K562 (cell line): ENCODE measurements around the gene PTK7. TPM values are rescaled to one million over a fixed set of nuclear protein-coding genes. Genes with fewer than 3 reads are reported as not detected.

Experiments used
- ATAC-seq: fragments of 200-7000 bp; cut with Tn5 transposase; 3 replicates; pipeline ENCODE4 v1.9.1; 2020; ENCODE audit warnings: moderate library complexity
- BruUV-seq: library from RNA; stranded (reverse); fragments of 400-500 nt; replicated peaks from 2 replicates; lab custom pipeline; 2021; lab: Mats Ljungman, UMichigan
- CTCF ChIA-PET: fragments of 300-600 bp; formaldehyde crosslinking; extraction: SDS; loops from one replicate; lab custom pipeline; 2021; ENCODE audit warnings: low intra/inter-chr PET ratio; lab: Yijun Ruan, JAX
- POLR2A ChIA-PET: fragments of 300-600, 350-650 bp; sonication (Branson Sonifier 250); formaldehyde crosslinking; extraction: SDS; loops from one replicate; lab custom pipeline; 2021; ENCODE audit warnings: antibody characterized with exemption, inconsistent platforms; lab: Yijun Ruan, JAX
- DNase-seq, 4 experiments: peaks; one replicate each; pipeline versions ENCODE4 v3.0.0 to v3.0.0-alpha.2; 2011 to 2018; ENCODE audit warnings: low spot score in 3 of 4, mixed read lengths in 3 of 4; ENCODE audit errors: extremely low read depth in 1 of 4
- FAIRE-seq: peaks from 2 replicates; lab custom pipeline; 2011; peaks lifted over from hg19 to GRCh38; lab: Jason Lieb, UNC
- H2AFZ ChIP-seq: 2 replicates; pipeline ENCODE4 v1.6.0; 2011; ENCODE audit warnings: low read depth, low read length, control low read depth, inconsistent platforms
- H3K27ac ChIP-seq: fragments of 200-600 bp; 3 replicates; pipeline ENCODE4 v1.8.0; 2011; ENCODE audit warnings: low read depth, mild to moderate bottlenecking, control low read depth, inconsistent platforms, low read length, moderate library complexity, mixed read lengths; ENCODE audit errors: extremely low read depth
- H3K27me3 ChIP-seq, 2 experiments: fragments of 300-600 bp in 1 of 2; 2 replicates in 1 of 2; 3 replicates in 1 of 2; pipeline versions ENCODE4 v1.6.0 to v1.8.0; 2011; ENCODE audit warnings: inconsistent platforms in 2 of 2, low read length in 2 of 2, mild to moderate bottlenecking in 1 of 2, mixed read lengths in 1 of 2, moderate library complexity in 1 of 2; ENCODE audit not compliant: control insufficient read depth in 2 of 2, insufficient read depth in 2 of 2
- H3K36me3 ChIP-seq: fragments of 300-600 bp; 3 replicates; pipeline ENCODE4 v1.8.0; 2011; ENCODE audit warnings: mild to moderate bottlenecking, low read length, inconsistent platforms; ENCODE audit not compliant: control insufficient read depth, insufficient read depth
- H3K4me1 ChIP-seq, 2 experiments: fragments of 200-600 bp in 1 of 2; replicated peaks in 1 of 2; 2 replicates in 1 of 2; 3 replicates in 1 of 2; pipeline versions ENCODE4 v1.5.1 to v1.8.0; 2011; ENCODE audit warnings: inconsistent platforms in 2 of 2, low read length in 2 of 2, mild to moderate bottlenecking in 1 of 2, mixed read lengths in 1 of 2, moderate library complexity in 1 of 2; ENCODE audit not compliant: control insufficient read depth in 2 of 2, insufficient read depth in 2 of 2
- H3K4me2 ChIP-seq: 2 replicates; pipeline ENCODE4 v1.6.1; 2011; ENCODE audit warnings: low read length, control low read depth, inconsistent platforms, mixed read lengths; ENCODE audit not compliant: insufficient read depth
- H3K4me3 ChIP-seq: fragments of 200-600 bp; sonication (generic), shearing (Covaris generic); 2 replicates; pipeline ENCODE4 v1.5.1; 2016; ENCODE audit warnings: control low read depth, inconsistent platforms
- H3K79me2 ChIP-seq: fragments of 200-600 bp; 3 replicates; pipeline ENCODE4 v1.8.0; 2011; ENCODE audit warnings: low read length, inconsistent platforms; ENCODE audit not compliant: control insufficient read depth, insufficient read depth
- H3K9ac ChIP-seq, 2 experiments: 2 replicates each; pipeline versions ENCODE4 v1.6.0 to v1.6.1; 2011; ENCODE audit warnings: low read depth in 2 of 2, low read length in 2 of 2, control low read depth in 1 of 2, inconsistent platforms in 1 of 2, mild to moderate bottlenecking in 1 of 2, mixed read lengths in 1 of 2; ENCODE audit not compliant: insufficient read depth in 1 of 2
- H3K9me1 ChIP-seq: one replicate; pipeline ENCODE4 v1.6.0; 2011; ENCODE audit warnings: inconsistent platforms, mild to moderate bottlenecking, low read length, moderate library complexity; ENCODE audit not compliant: control insufficient read depth, insufficient read depth
- H3K9me3 ChIP-seq: replicated peaks from 2 replicates; pipeline ENCODE4 v1.5.1; 2011; ENCODE audit warnings: low read depth, low read length, inconsistent platforms; ENCODE audit not compliant: control insufficient read depth, insufficient read depth
- H4K20me1 ChIP-seq: replicated peaks from 2 replicates; pipeline ENCODE4 v1.6.1; 2011; ENCODE audit warnings: low read length, inconsistent platforms, mixed read lengths; ENCODE audit not compliant: control insufficient read depth, insufficient read depth
- CHD2 ChIP-seq: IDR thresholded peaks from 2 replicates; pipeline ENCODE4 v1.6.1; 2011; ENCODE audit warnings: low read depth, low read length
- HMGN3 ChIP-seq: IDR thresholded peaks from 2 replicates; pipeline ENCODE4 v1.6.1; 2011; ENCODE audit warnings: borderline replicate concordance, low read depth, mild to moderate bottlenecking, mixed read lengths, low read length; ENCODE audit not compliant: insufficient read length; ENCODE audit errors: extremely low read depth
- MTA2 ChIP-seq: fragments of 450-650 bp; IDR thresholded peaks from 2 replicates; pipeline ENCODE4 v1.6.1; 2016; ENCODE audit warnings: low read depth
- NFE2 ChIP-seq: IDR thresholded peaks from 2 replicates; pipeline ENCODE4 v1.6.1; 2014; ENCODE audit warnings: antibody characterized with exemption, low read depth
- NFIC ChIP-seq: fragments of 450-650 bp; IDR thresholded peaks from 2 replicates; pipeline ENCODE4 v1.6.1; 2017; ENCODE audit warnings: mild to moderate bottlenecking, inconsistent platforms
- SMAD1 ChIP-seq: fragments of 150-350 bp; IDR thresholded peaks from 2 replicates; pipeline ENCODE4 v1.6.1; 2014; ENCODE audit warnings: low read length, low read depth; ENCODE audit not compliant: partially characterized antibody
- SNRNP70 ChIP-seq: fragments of 200-400 bp; formaldehyde crosslinking; optimal IDR thresholded peaks from 2 replicates; pipeline ENCODE3; 2017; ENCODE audit warnings: low read depth, low read length
- THRB ChIP-seq: fragments of 450-650 bp; formaldehyde crosslinking; conservative IDR thresholded peaks from 2 replicates; pipeline ENCODE4 v1.4.0; 2022; ENCODE audit warnings: mild to moderate bottlenecking, missing genetic modification characterization
- WHSC1 ChIP-seq: IDR thresholded peaks from one replicate; pipeline ENCODE4 v1.6.1; 2012; ENCODE audit warnings: low read length, control low read depth, inconsistent platforms
- YY1 ChIP-seq, 3 experiments: IDR thresholded peaks; 2 replicates each; pipeline ENCODE4 v1.6.1; 2011; ENCODE audit warnings: low read length in 2 of 3, mild to moderate bottlenecking in 2 of 3, moderate library complexity in 2 of 3, borderline replicate concordance in 1 of 3, control low read depth in 1 of 3, low read depth in 1 of 3; ENCODE audit not compliant: insufficient read depth in 3 of 3, insufficient replicate concordance in 2 of 3, control insufficient read depth in 1 of 3, insufficient read length in 1 of 3; ENCODE audit errors: extremely low read depth in 1 of 3
- ZNF586 ChIP-seq: fragments of 450-650 bp; formaldehyde crosslinking; conservative IDR thresholded peaks from 2 replicates; pipeline ENCODE4 v1.4.0; 2020; ENCODE audit warnings: mild to moderate bottlenecking, moderate library complexity
- WGBS: fragments of 100-300 bp; shearing (Covaris generic); methylation state at CpG from one replicate; pipeline ENCODE4 v1.1.6; 2016; ENCODE audit warnings: low coverage, mixed read lengths; ENCODE audit not compliant: insufficient coverage; ENCODE audit errors: missing lambda C conversion rate; 5-methylcytosine and 5-hydroxymethylcytosine counted together
- in situ Hi-C: fragments of 300-500 bp; cut with MboI; formaldehyde crosslinking; loops from 4 replicates; pipeline ENCODE4 v1.15.0; 2018; ENCODE audit warnings: inconsistent platforms, mixed read lengths
- intact Hi-C: fragments of 100-400 bp; cut with micrococcal nuclease; formaldehyde crosslinking; loops from 2 replicates; pipeline ENCODE4 v1.14.2; 2022
- polyA plus RNA-seq, 8 experiments: library from polyadenylated mRNA; depleted of rRNA in 4 of 8; stranded (reverse) in 5 of 8; unstranded in 3 of 8; fragments of >200 nt; fragmentation: Nextera tagmentation in 2 of 8; fragmentation: Illumina TruSeq in 1 of 8; extraction: Ambion mirVana in 2 of 8; extraction: Trizol in 1 of 8; gene quantifications; 2 replicates each; pipeline versions ENCODE4 v1.2.1 to v1.2.3, GENCODE V29; 2011 to 2014; ENCODE audit warnings: inconsistent platforms in 1 of 8, missing spikeins in 1 of 8
- total RNA-seq, 7 experiments: library from RNA; depleted of rRNA in 6 of 7; stranded (reverse); fragments of >200 nt in 6 of 7; fragmentation: Illumina TruSeq in 2 of 7; extraction: Trizol in 2 of 7; gene quantifications; 2 replicates each; pipeline versions ENCODE4 v1.2.1 to v1.2.3, GENCODE V29; 2011 to 2021; ENCODE audit warnings: low replicate concordance in 1 of 7
- TF ChIP-seq, protein P1 (sequence below): fragments of 450-650 bp; IDR thresholded peaks from 2 replicates; pipeline ENCODE4 v1.6.1; 2017; ENCODE audit warnings: antibody characterized with exemption, mild to moderate bottlenecking
- TF ChIP-seq, protein P2 (sequence below): fragments of 250-450 bp; sonication (Bioruptor Pico); IDR thresholded peaks from 2 replicates; pipeline ENCODE4 v1.4.0; 2020; ENCODE audit warnings: mild to moderate bottlenecking

Gene PTK7
- total and polyA plus RNA-seq, 9 of the 15 experiments (the other 6 are each of a cell fraction or from before 2014, with no cell fraction given): 0.20 to 6.8 (median 4.2) TPM

- BruUV-seq: no TSS peak
- intact Hi-C loops (loop anchor here (2.0 to 5.0 kb wide), 3 partner anchors 58 to 196 kb away; partner anchors contain the start of genes DNPH1 and ZNF318), in situ Hi-C loops (no loop called here)
- peak; percentile 99 for FAIRE-seq
- Histone ChIP-seq H3K27me3 (no peaks in the 10 kb centered on the region), H3K9ac (peak within 1 kb of the TSS; percentile 90 to 99), H3K4me3 (peak within 1 kb of the TSS; percentile 83), H3K9me1 (peaks cover 6% of the 10 kb centered on the region), H2AFZ (peak within 1 kb of the TSS; percentile 92), H3K9me3 (no peaks in the 10 kb centered on the region), H3K27ac (peak within 1 kb of the TSS; percentile 93), H3K4me2 (peak within 1 kb of the TSS; percentile 99), H3K4me1 (peaks cover 30 to 43% of the 10 kb centered on the region in 2 experiments), H3K36me3 (peaks cover 27% of the 10 kb centered on the region), H4K20me1 (peaks cover 32% of the 10 kb centered on the region), H3K79me2 (peaks cover 41% of the 10 kb centered on the region)
- peak; percentile 86 for ATAC-seq
- ChIA-PET POLR2A (interaction anchor here (0.6 to 5.5 kb wide), 11 partner anchors 10 to 538 kb away, joined by 3 to 40 read pairs (median 3); partner anchors contain the start of genes CUL9 and KLHDC3), CTCF (interaction anchor here (0.6 to 0.7 kb wide), 3 partner anchors 102 to 287 kb away, joined by 3 read pairs; partner anchors contain the start of genes KLC4 and MRPL2)
- under 1% methylated on average over 81 of the region's 83 CpGs for WGBS
- peak; percentile 95 to 100 (median 96) for DNase-seq
- peak; percentile 91 for TF ChIP-seq HMGN3
- TF ChIP-seq NFIC: peak; percentile 28; the same call in 1 of the 2 replicates
- no peak for TF ChIP-seq SNRNP70
- TF ChIP-seq SMAD1: peak; percentile 50
- 0 out of 2 replicates have a peak, but pooled peaks have one; percentile 5 for TF ChIP-seq NFE2
- TF ChIP-seq ZNF586 (CRISPR knock-in tag): no peak
- no peak for TF ChIP-seq THRB (CRISPR knock-in tag)
- peak; percentile 29 to 84 (median 82) for TF ChIP-seq YY1 (IDR thresholded peaks at IDR 0.05; ENCODE audit: borderline replicate concordance in 1 of 3, control insufficient read depth in 1 of 3, extremely low read depth in 1 of 3, insufficient read depth in 3 of 3, insufficient read length in 1 of 3, insufficient replicate concordance in 2 of 3, low read depth in 1 of 3, low read length in 2 of 3)
- TF ChIP-seq WHSC1: no peak
- TF ChIP-seq, protein P1, sequence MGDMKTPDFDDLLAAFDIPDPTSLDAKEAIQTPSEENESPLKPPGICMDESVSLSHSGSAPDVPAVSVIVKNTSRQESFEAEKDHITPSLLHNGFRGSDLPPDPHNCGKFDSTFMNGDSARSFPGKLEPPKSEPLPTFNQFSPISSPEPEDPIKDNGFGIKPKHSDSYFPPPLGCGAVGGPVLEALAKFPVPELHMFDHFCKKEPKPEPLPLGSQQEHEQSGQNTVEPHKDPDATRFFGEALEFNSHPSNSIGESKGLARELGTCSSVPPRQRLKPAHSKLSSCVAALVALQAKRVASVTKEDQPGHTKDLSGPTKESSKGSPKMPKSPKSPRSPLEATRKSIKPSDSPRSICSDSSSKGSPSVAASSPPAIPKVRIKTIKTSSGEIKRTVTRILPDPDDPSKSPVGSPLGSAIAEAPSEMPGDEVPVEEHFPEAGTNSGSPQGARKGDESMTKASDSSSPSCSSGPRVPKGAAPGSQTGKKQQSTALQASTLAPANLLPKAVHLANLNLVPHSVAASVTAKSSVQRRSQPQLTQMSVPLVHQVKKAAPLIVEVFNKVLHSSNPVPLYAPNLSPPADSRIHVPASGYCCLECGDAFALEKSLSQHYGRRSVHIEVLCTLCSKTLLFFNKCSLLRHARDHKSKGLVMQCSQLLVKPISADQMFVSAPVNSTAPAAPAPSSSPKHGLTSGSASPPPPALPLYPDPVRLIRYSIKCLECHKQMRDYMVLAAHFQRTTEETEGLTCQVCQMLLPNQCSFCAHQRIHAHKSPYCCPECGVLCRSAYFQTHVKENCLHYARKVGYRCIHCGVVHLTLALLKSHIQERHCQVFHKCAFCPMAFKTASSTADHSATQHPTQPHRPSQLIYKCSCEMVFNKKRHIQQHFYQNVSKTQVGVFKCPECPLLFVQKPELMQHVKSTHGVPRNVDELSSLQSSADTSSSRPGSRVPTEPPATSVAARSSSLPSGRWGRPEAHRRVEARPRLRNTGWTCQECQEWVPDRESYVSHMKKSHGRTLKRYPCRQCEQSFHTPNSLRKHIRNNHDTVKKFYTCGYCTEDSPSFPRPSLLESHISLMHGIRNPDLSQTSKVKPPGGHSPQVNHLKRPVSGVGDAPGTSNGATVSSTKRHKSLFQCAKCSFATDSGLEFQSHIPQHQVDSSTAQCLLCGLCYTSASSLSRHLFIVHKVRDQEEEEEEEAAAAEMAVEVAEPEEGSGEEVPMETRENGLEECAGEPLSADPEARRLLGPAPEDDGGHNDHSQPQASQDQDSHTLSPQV: peak; percentile 74; the same call in 1 of the 2 replicates
- TF ChIP-seq CHD2: peak; percentile 89
- no peak for TF ChIP-seq MTA2
- TF ChIP-seq, protein P2, sequence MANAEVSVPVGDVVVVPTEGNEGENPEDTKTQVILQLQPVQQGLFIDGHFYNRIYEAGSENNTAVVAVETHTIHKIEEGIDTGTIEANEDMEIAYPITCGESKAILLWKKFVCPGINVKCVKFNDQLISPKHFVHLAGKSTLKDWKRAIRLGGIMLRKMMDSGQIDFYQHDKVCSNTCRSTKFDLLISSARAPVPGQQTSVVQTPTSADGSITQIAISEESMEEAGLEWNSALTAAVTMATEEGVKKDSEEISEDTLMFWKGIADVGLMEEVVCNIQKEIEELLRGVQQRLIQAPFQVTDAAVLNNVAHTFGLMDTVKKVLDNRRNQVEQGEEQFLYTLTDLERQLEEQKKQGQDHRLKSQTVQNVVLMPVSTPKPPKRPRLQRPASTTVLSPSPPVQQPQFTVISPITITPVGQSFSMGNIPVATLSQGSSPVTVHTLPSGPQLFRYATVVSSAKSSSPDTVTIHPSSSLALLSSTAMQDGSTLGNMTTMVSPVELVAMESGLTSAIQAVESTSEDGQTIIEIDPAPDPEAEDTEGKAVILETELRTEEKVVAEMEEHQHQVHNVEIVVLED (CRISPR knock-in tag): peak; percentile 85
These were observed 95.0 kb downstream of the PTK7 start, which contains the start of gene SRF for GRCh38 chr6:43170931-43171706. SRF (plus strand) TSS chr6:43171269; CDS start chr6:43171657, 388 bp downstream.
